ENCODE data around the gene CELSR3. TPM values are rescaled to one million over a fixed set of nuclear protein-coding genes. Genes with fewer than 3 reads are reported as not detected.

Gene CELSR3
- total and polyA plus RNA-seq, 8 donors: 0.51 to 13.9 (median 1.4) TPM

GRCh38 chr3:48633743-48634142 lies 28.9 kb downstream of the CELSR3 start:
- no peak for FAIRE-seq
- Histone ChIP-seq H3K4me3 (no peak overlapping the region), H3K9me3 (no peaks in the 10 kb centered on the region), H3K27me3 (no peaks in the 10 kb centered on the region), H3K36me3 (no peaks in the 10 kb centered on the region), H3K27ac (no peak overlapping the region), H3K4me1 (peaks cover 0 to 6% (median 0%) of the 10 kb centered on the region in 3 donors)
- DNase-seq: peak in 1 of 6 donors; percentile 65
- TF ChIP-seq CTCF (IDR thresholded peaks at IDR 0.05): no peak
- intact Hi-C loops (cut with DNase I): no loop called here
- no peak for ATAC-seq
- 85 to 90% methylated on average over 2 of the region's 2 CpGs for WGBS, 2 donors

- no peak overlapping the region for H3K4me3 ChIP-seq
Observed at GRCh38 chr3:48633256-48633655, 29.4 kb downstream of the CELSR3 start.

GRCh38 chr3:48631516-48632448 lies 30.9 kb downstream of the CELSR3 start:
- Histone ChIP-seq H3K36me3 (peaks cover 0 to 4% (median 0%) of the 10 kb centered on the region in 3 donors), H3K27ac (no peak overlapping the region), H3K4me3 (no peak overlapping the region), H3K9me3 (no peaks in the 10 kb centered on the region), H3K4me1 (peaks cover 0 to 6% (median 0%) of the 10 kb centered on the region in 3 donors), H3K27me3 (no peaks in the 10 kb centered on the region)
- intact Hi-C loops (cut with DNase I): no loop called here
- peak in 1 of 6 donors; percentile 52 for DNase-seq
- no peak for ATAC-seq
- 85 to 89% methylated on average over 22 of the region's 22 CpGs for WGBS, 2 donors
- FAIRE-seq: no peak
- TF ChIP-seq CTCF (IDR thresholded peaks at IDR 0.05): no peak

More at GRCh38 chr3:48633256-48633655, 29.4 kb downstream of the CELSR3 start:
- no peaks in the 10 kb centered on the region for H3K27me3 ChIP-seq
- no peak for FAIRE-seq
- intact Hi-C loops (cut with DNase I): no loop called here
- TF ChIP-seq CTCF (IDR thresholded peaks at IDR 0.05): no peak
- peaks cover 0 to 6% (median 0%) of the 10 kb centered on the region in 3 donors for H3K4me1 ChIP-seq
- no peaks in the 10 kb centered on the region for H3K36me3 ChIP-seq
- ATAC-seq: no peak
- H3K9me3 ChIP-seq: no peaks in the 10 kb centered on the region
- 93 to 95% methylated on average over 15 of the region's 15 CpGs for WGBS, 2 donors
- H3K27ac ChIP-seq: no peak overlapping the region
- peak in 1 of 6 donors; percentile 65 for DNase-seq

- Histone ChIP-seq H3K4me1 (no peaks in the 10 kb centered on the region), H3K36me3 (peaks cover 0 to 4% (median 0%) of the 10 kb centered on the region in 3 donors), H3K27me3 (no peaks in the 10 kb centered on the region), H3K9me3 (no peaks in the 10 kb centered on the region), H3K4me3 (no peak overlapping the region), H3K27ac (no peak overlapping the region)
- peak in 1 of 6 donors; percentile 59 for DNase-seq
- 89 to 92% methylated on average over 12 of the region's 12 CpGs for WGBS, 2 donors
- no peak for TF ChIP-seq CTCF (IDR thresholded peaks at IDR 0.05)
- FAIRE-seq: no peak
- no peak for ATAC-seq
- intact Hi-C loops (cut with DNase I): no loop called here
Observed at GRCh38 chr3:48630833-48631232, 31.9 kb downstream of the CELSR3 start.

GRCh38 chr3:48630407-48630806 lies 32.3 kb downstream of the CELSR3 start:
- DNase-seq: peak in 1 of 6 donors; percentile 33
- ATAC-seq: no peak
- WGBS, 2 donors: 93 to 95% methylated on average over 8 of the region's 8 CpGs
- intact Hi-C loops (cut with DNase I): no loop called here
- Histone ChIP-seq H3K36me3 (peaks cover 0 to 4% (median 0%) of the 10 kb centered on the region in 3 donors), H3K9me3 (no peaks in the 10 kb centered on the region), H3K27ac (no peak overlapping the region), H3K4me1 (no peaks in the 10 kb centered on the region), H3K27me3 (no peaks in the 10 kb centered on the region), H3K4me3 (no peak overlapping the region)
- no peak for FAIRE-seq
- no peak for TF ChIP-seq CTCF (IDR thresholded peaks at IDR 0.05)
